Measurements from ENCODE around the gene AQR.
"Not testable (repeated sequence)": the region's sequence is repeated elsewhere in the genome, so short reads cannot be mapped to it uniquely, and the experiment has no call there.

Gene AQR

GRCh38 chr15:34869110-34869509 lies 100.4 kb downstream of the AQR start:
- DNase-seq = no peak

GRCh38 chr15:34865531-34865930 lies 104.0 kb downstream of the AQR start:
- DNase-seq = no peak

- DNase-seq = no peak
Measured at GRCh38 chr15:34861214-34861613, 108.3 kb downstream of the AQR start.

GRCh38 chr15:34855893-34856292 lies 113.6 kb downstream of the AQR start:
- no peak for DNase-seq

DNA sequence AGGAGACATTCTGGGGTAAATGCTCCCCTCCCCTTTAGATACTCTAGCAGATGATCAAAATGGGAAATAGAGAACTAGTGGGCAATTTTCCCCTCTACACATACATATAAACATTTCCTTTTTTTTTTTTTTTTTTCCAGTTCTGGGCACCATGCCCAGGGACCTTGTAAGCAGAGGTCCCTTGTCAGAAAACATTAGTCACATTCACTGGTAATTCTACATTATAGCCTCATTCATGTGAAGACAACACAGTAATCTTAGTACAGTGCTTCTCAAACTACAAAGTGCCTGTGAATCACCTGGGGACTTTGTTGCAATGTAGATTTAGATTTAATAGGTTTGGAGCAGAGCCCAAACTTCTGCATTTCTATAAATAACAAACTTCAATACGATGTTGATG lies 114.1 kb downstream of the AQR start:
- DNase-seq = peak; percentile 61

DNA sequence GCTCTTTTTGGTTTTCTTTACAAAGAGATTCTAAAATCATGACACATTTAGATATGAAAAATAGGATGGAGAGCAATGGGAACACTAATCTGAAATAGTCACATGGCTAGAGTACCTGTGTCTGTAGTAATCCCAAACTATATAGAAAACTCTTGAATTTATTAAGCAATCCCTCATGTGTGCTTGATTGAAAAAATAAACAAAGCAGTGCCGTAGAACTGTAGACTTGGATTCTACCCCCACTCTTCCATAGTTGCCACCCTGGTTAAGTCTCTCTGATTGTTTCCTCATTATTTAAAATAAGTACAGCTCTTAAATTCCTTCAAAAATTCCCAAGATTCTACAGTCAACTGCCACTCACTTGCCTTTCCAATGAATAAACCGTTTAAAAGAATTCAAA lies 115.3 kb downstream of the AQR start:
- no peak for DNase-seq

DNA sequence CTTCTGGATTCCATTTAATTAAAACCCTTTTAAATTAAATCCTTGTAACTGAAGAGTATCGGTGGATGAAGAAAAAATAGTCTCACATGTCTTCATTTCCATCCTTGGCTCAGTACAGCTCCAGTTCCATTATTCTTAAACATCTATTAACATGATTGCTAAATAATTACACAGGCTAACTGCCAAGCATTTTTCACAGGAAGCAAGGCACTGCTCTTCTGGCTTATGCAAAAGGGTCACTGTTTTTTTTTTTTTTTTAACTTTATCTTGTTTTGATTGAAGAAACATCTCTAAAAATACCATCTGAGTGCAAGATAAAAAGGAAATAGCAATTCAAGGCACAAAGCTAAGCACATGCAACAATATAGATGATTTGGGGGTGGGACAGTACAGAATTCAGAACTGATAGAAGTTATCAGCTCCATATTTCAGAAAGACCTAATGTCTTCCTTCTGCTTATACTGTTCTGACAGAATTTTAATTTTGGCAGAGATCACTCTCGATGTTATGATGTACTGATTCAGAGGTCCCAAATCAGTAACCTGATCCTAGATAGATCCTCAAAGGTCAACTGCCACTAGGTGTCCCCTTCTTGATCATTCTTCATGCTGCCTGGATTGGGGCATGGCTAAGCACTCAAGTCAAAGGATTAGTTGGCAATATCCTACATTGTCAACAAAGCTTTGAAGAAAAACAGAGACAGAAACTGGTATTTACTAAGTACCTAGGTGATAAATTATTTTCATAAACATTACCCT lies 116.4 kb downstream of the AQR start:
- peak; percentile 8 for DNase-seq

DNA sequence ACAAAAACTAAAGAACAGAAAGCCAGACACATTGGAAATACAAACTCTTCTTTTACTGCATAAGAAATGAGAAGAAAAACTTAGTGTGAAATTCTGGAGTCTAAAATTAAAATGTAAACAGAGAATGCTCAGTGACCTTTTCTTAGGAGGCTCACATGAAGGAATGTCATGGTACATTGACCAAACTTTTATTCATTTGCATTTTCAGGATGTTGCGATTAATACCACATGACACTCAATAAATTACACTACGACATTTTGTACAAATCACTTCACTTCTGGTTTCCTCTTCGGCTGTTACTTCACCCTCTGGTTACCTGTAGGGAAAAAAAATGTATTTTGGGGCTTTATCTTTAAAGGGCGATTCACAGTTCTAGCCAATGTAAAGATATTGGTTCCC lies 117.8 kb downstream of the AQR start:
- DNase-seq = no peak

DNA sequence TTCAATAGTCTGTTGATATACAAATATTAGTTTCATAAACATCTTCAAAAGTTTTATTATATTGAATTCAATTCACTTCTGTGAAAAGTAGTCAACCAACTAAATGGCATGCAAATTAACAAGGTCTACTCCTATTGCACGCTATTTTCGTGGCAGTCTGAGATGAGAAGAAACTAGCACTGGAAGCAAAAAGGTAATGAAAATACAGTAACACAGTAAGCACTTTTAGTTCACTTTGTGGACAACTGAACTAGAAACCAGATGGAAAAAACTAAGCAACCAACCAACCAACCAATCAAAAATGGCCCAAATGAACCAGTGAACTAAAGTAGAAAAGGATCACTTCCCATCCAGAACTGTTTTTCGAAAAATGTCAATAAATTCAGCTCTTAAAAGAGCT lies 118.5 kb downstream of the AQR start:
- no peak for DNase-seq

DNA sequence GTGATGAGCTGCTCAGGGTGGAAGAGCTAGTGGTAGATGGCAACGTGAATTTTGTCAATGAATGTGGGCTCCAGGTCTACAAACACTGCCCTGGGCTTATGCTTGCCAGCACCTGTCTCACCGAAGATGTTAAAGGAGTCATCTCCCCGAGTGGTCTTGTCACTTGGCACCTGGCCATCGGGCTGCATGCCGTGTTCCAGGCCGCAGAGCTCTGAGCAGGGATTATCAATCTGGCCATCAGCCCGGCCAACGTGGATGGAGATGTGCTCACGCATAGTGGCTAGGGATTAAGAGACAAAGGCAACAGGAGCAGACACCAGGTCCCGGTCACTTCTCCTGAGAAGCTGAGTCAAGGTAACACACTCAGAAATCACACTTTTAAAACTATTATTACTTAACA lies 119.4 kb downstream of the AQR start:
- DNase-seq = no peak

DNA sequence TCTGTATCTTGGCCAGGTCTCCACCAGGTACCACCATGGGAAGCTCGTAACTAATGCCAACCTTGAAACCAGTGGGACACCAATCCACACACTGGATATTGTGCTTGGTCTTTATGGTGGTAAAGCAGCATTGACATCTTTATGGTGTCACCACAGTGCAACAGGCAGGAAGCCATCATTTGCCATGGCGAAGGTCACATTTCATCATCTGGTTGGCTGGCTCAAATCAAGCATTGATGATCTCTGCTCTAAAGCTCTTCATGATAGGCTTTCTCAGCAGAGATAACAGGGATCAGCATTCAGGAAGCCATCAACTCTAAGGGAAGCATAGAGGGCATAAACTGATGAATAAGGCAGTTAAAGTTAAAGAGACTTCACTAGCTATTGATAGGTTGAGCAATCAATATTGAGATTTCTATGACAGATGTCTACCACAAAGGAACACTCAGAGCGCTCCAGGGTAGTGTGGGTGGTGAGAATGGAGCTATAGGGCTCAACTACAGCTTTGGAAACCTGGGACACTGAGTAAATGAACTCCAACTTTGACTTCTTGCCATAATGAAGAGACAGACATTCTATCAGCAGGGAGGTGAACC lies 120.1 kb downstream of the AQR start:
- DNase-seq = no peak

- DNase-seq = no peak
Measured at GRCh38 chr15:34847598-34847997, 121.9 kb downstream of the AQR start.

GRCh38 chr15:34841262-34841725 lies 128.2 kb downstream of the AQR start:
- peak; percentile 53 for DNase-seq

- no peak for DNase-seq
Measured at GRCh38 chr15:34838282-34838681, 131.3 kb downstream of the AQR start.

- DNase-seq = peak; percentile 71
Measured at GRCh38 chr15:34837246-34838016, 132.1 kb downstream of the AQR start.

DNA sequence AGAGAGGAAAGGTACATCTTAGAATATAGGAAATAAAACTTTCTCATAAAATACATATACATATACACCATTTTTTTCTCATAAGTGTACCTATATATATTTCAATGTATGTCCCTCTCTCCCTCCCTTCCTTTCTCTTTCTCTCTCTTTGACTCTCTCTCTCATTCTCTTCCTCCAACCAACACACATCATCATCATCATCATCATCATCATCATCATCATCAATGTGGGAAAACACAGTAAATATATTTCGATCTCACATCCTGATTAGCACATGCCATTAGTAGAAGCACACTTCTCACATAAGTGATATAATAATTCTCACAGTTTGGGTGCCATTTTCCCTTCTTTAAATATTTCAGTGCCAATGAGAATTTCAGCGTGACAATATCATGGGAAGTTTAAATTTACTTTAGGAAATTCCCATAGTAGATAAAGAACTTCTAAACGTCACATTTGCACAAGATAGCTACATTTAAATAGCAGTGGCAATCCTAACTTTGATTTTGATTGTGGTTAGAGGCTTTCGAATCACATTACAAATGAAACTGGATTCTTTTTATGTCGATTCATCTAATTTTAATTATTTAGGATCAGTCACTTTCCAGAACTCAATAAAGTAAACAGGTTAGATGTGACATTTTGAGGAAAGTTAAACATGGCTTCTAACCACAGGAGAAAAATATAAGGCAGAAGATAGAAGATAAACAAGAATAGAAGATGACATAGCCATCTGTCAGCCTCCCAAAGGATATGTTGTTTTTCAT lies 141.2 kb downstream of the AQR start:
- DNase-seq = peak; percentile 8

DNA sequence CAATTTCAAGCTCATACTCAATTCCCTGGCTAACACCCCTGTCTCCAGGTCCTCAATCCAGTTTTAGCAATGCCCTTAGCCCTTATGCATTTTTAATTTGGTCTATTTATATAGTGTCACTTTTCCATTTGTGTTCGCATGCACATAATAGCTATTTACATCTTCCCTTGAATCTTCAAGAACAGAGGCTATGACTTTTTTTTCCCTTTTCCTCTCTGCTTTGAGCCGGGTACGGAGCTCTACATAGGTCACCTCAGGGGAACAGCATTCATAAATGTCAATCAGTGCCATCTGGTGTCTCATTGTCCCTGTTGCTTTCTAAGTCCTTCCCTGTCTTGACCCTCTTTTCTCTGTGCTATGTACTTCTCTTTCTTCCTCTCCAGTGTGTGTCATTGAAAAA lies 147.7 kb downstream of the AQR start:
- DNase-seq = no peak

DNA sequence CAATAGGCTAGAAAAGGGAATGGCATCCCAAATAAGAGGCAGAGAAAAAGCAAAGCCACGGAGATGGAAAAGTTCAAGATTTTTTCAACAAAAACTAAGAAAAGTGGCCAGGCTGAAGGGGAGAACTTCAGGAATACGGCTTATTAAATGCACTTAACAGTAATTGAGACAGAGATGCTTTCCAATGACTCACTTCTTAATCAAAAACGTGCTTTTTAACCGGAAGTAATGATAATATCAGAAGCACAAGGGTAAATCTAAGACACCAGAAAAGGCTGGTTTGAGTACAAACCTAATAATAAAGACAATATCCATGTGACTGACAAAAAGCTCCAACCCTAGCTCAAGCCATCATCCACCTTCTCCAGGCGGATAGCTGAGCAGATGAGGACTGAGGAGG lies 149.4 kb downstream of the AQR start:
- DNase-seq = no peak

- DNase-seq = peak; percentile 58
Measured at GRCh38 chr15:34818526-34818925, 151.0 kb downstream of the AQR start.

- DNase-seq = peak; percentile 47
Measured at GRCh38 chr15:34815836-34816235, 153.7 kb downstream of the AQR start.

DNA sequence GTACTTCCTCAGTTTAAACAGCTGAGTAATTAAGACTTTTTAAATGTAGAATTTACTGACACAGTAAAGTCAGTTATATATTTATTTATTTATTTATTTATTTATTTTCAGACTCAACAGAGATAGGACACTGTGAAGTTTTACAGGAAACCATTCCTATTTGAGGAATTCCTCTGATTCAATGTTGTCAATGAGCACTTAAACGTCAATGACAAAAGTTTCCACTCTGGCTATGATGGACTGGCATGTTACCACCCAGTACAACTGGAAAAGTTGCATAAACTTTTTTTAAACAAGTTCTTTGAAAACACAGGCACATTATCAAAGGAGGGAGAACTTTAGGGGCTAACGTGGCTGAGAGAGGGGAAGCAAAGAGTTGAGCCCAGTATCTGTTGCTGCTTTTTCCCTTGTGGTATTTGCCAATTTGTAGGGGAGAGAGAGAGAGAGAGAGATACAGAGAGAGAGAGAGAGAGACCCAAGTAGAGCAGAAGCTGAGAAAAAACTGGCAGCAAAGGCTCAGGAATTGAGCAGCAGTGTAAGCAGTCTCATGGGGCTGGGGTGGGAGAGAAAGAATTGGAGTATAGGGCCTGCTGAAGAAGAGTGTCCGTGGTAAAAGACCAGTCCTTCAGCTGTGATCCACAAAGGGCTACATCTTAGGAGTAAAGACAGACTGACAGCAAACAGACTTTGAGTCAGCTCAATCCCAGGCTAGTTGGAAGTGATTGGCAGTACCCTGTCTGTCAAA lies 155.9 kb downstream of the AQR start:
- DNase-seq = no peak

GRCh38 chr15:34812868-34813365 lies 156.6 kb downstream of the AQR start:
- DNase-seq = not testable (repeated sequence)
